ENCODE measurements around the gene DNASE1L3. TPM values are rescaled to one million over a fixed set of nuclear protein-coding genes. Genes with fewer than 3 reads are reported as not detected.

DNASE1L3 gene
- total RNA-seq, 4 donors from 2014 or later = 1.1 to 20.5 (median 3.8) TPM

DNA sequence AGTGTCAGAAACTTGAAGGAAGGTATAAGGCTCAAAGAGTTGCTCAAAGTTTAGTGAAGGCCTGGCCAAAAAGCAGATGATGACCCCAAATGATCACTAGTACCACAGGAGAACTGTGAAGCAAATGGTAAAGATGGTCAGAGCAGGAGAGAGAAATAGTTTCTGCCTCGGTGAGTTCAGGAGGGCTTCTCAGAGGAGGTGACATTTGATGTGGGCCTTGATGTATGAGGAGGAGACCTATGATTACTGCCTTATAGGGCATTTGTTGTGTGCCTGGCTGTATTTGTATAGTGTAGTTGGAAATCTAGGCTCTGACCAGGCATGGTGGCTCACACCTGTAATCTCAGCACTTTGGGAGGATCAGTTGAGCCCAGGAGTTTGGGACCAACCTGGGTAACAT is 50.4 kb downstream of the DNASE1L3 start:
- no peak for DNase-seq (ENCODE audit: low spot score)
- TF ChIP-seq, protein P1, sequence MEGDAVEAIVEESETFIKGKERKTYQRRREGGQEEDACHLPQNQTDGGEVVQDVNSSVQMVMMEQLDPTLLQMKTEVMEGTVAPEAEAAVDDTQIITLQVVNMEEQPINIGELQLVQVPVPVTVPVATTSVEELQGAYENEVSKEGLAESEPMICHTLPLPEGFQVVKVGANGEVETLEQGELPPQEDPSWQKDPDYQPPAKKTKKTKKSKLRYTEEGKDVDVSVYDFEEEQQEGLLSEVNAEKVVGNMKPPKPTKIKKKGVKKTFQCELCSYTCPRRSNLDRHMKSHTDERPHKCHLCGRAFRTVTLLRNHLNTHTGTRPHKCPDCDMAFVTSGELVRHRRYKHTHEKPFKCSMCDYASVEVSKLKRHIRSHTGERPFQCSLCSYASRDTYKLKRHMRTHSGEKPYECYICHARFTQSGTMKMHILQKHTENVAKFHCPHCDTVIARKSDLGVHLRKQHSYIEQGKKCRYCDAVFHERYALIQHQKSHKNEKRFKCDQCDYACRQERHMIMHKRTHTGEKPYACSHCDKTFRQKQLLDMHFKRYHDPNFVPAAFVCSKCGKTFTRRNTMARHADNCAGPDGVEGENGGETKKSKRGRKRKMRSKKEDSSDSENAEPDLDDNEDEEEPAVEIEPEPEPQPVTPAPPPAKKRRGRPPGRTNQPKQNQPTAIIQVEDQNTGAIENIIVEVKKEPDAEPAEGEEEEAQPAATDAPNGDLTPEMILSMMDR (IDR thresholded peaks at IDR 0.05) = no peak
- no peak for ATAC-seq (ENCODE audit: low FRiP score)

DNA sequence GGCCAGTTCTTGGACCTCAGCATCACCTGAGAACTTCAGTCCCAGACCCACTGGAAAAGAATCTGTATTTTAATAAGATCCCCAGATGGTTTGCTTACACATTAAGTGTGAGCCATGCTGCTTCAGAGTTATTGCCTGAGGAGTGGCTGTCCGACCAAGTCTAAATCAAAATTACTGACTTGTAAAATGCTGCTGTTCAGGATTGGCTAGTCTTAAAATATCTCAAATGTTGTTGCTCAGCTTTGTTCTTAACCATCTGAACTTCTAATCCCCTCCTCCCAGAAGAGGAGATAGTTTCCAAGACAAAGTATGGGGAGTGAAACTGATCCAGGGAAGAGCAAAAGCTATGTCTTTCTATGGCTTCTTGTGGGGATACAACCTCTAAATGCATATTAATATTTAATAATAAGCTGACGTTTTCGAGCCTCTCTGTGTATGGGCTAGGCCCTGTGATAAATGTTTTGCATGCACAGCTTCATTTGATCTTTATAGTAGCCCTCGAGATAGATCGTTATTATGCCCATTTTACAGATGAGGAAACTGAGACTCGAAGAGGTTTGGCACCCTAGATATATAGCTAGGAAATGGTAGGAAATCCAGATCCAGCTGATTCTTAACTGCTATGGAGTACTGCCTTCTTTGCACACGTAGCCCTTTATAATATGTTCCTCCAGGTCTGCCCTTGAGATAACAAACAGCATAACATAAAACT is 52.2 kb downstream of the DNASE1L3 start:
- ATAC-seq (ENCODE audit: low FRiP score) (no peak), DNase-seq (ENCODE audit: low spot score) (no peak)
- TF ChIP-seq, protein P1 (IDR thresholded peaks at IDR 0.05) = no peak

DNA sequence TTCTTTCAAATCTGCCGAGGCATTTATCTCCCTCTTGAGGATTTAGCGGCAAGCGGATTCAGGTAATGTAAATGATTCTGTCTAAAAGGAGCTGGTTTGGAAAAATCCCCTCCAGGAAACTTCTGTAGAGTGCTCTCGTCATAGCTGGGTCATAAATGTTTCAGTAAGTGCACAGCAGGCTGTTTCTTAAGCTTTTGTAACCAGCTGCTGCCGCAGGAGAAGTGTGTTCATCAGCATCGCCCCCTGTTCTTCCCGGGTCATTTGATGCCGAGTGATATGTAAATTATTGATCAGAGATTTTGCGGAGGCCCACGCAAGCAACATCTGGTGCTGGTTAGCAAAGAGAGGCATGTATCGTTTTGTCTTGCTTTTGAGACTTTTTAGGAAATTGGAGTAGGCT is 53.1 kb downstream of the DNASE1L3 start:
- ATAC-seq (ENCODE audit: low FRiP score) = no peak

DNA sequence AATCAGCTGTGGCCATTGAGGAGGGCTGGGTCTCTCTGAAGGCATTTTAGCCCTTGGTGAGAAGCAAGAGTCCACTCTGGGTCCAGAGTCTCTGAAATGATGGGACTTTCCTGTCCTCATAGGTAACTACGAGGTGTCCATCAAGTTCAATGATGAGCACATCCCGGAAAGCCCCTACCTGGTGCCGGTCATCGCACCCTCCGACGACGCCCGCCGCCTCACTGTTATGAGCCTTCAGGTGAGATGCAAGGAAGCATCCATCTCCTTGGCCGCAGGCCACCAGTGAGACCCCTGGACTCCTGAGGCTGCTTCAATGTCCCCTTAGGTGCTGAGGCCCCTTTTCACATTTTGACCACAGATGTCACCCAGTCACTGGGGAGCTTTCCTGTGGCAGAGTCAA is 54.9 kb downstream of the DNASE1L3 start:
- TF ChIP-seq, protein P1 (IDR thresholded peaks at IDR 0.05) = no peak
- ATAC-seq (ENCODE audit: low FRiP score) (no peak), DNase-seq (ENCODE audit: low spot score) (no peak)

More for the DNA sequence above, 53.1 kb downstream of the DNASE1L3 start:
- TF ChIP-seq, protein P1 (IDR thresholded peaks at IDR 0.05) = no peak
- no peak for DNase-seq (ENCODE audit: low spot score)

DNA sequence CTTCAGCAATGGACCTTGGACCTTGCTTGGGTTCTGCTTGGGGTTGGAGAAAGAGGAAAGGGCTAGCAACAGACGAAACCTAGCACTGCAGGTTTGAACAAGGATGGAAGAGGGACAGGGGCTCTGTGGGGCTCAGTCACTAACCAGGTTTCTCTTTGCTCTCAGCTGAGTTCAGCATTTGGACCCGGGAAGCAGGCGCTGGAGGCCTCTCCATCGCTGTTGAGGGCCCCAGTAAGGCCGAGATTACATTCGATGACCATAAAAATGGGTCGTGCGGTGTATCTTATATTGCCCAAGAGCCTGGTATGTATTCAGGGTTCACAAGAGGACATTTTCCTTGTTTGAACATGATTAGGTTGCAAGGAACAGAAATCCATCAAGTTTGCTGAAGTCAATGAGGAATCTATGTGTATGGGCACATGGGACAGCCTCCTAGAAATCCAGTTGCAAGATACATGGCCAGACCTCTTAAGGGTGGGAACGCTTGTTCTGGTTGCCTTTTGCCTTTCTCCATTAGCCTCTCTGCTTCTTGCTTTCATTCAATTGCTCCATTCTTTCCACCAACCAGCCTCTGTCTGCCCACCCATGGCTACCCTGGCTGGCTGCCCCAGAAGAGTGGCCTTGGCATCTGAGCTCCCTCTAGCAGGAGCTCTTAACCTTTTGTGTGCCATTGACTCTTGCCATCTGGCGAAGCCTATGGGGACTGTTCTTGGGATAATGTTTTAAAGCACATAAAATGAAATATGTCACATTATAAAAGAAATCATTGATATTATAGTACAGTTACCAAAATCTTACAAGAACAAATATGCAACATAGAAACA is 55.9 kb downstream of the DNASE1L3 start:
- TF ChIP-seq, protein P1 (IDR thresholded peaks at IDR 0.05) = no peak

DNA sequence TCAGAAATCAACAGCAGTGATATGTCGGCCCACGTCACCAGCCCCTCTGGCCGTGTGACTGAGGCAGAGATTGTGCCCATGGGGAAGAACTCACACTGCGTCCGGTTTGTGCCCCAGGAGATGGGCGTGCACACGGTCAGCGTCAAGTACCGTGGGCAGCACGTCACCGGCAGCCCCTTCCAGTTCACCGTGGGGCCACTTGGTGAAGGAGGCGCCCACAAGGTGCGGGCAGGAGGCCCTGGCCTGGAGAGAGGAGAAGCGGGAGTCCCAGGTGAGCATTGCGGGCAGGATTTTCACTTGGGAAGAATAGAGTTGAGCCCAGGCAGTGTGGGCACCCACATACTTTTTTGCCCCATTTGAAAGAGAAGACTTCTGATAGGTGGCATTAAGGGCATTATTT is 57.4 kb downstream of the DNASE1L3 start:
- DNase-seq (ENCODE audit: low spot score) (no peak), ATAC-seq (ENCODE audit: low FRiP score) (no peak)
- TF ChIP-seq, protein P1 (IDR thresholded peaks at IDR 0.05) = no peak

More for the DNA sequence above, 55.9 kb downstream of the DNASE1L3 start:
- ATAC-seq (ENCODE audit: low FRiP score) (no peak), DNase-seq (ENCODE audit: low spot score) (no peak)
